Thyroid gland (tissue), 4 donors: ENCODE data around the gene COL6A2. TPM values are rescaled to one million over a fixed set of nuclear protein-coding genes. Genes with fewer than 3 reads are reported as not detected.
"Not testable (repeated sequence)": the region's sequence is repeated elsewhere in the genome, so short reads cannot be mapped to it uniquely, and the experiment has no call there.

ENCODE experiments used
- DNase-seq, 2 donors: peaks; one replicate each; pipeline ENCODE4 v3.0.0-alpha.2; 2019
- H3K27ac ChIP-seq, 3 donors: fragments of 200-600 bp; sonication (generic); 1 replicate in 2 of 3; 2 replicates in 1 of 3; pipeline ENCODE4 v1.5.1; 2016 to 2019; ENCODE audit warnings: mild to moderate bottlenecking in 1 of 3, moderate library complexity in 1 of 3
- H3K27me3 ChIP-seq: fragments of 200-600 bp; sonication (generic); one replicate; pipeline ENCODE4 v1.5.1; 2019
- H3K36me3 ChIP-seq, 2 donors: fragments of 200-600 bp; sonication (generic); one replicate each; pipeline ENCODE4 v1.5.1; 2016 to 2019
- H3K4me1 ChIP-seq, 2 donors: fragments of 200-600 bp; sonication (generic); one replicate each; pipeline ENCODE4 v1.5.1; 2017 to 2019
- H3K4me3 ChIP-seq, 3 donors: fragments of 200-600 bp; sonication (generic); replicated peaks in 1 of 3; 1 replicate in 2 of 3; 2 replicates in 1 of 3; pipeline ENCODE4 v1.5.1; 2016; ENCODE audit warnings: mild to moderate bottlenecking in 1 of 3
- H3K9me3 ChIP-seq: fragments of 200-600 bp; sonication (generic); one replicate; pipeline ENCODE4 v1.5.1; 2017
- CTCF ChIP-seq, 6 experiments: fragments of 200-600 bp in 3 of 6; fragments of 450-650 bp in 3 of 6; sonication (generic) in 3 of 6; IDR thresholded peaks; one replicate each; pipeline ENCODE4 v1.5.1; 2016 to 2019; ENCODE audit warnings: antibody characterized with exemption in 6 of 6, mild to moderate bottlenecking in 2 of 6, inconsistent platforms in 1 of 6, moderate library complexity in 1 of 6
- POLR2A ChIP-seq, 2 donors: fragments of 450-650 bp; IDR thresholded peaks; one replicate each; pipeline ENCODE4 v1.6.1; 2017; ENCODE audit warnings: antibody characterized with exemption in 2 of 2, mild to moderate bottlenecking in 2 of 2, moderate library complexity in 1 of 2
- WGBS, 2 donors: methylation state at CpG; one replicate each; pipeline ENCODE4 v1.1.5; 2017; 5-methylcytosine and 5-hydroxymethylcytosine counted together
- intact Hi-C: fragments of 100-400 bp; cut with DNase I; formaldehyde crosslinking; loops from one replicate; pipeline ENCODE4 v1.15.1; 2023
- small RNA-seq: library from RNA; depleted of rRNA; stranded (forward); fragments of <200 nt; gene quantifications from one replicate; pipeline ENCODE3, GENCODE V24; 2016
- total RNA-seq, 4 donors: library from RNA; depleted of rRNA; stranded (reverse); fragments of >200 nt; gene quantifications; one replicate each; pipeline ENCODE4 v1.2.3, GENCODE V29; 2016

Gene COL6A2
- total RNA-seq, 4 donors from 2014 or later: 79.4 to 191 (median 172) TPM

GRCh38 chr21:46171996-46172862 lies 74.3 kb downstream of the COL6A2 start:
- TF ChIP-seq CTCF (IDR thresholded peaks at IDR 0.05) (no peak), POLR2A (IDR thresholded peaks at IDR 0.05) (no peak)
- Histone ChIP-seq H3K27me3 (no peaks in the 10 kb centered on the region), H3K4me1 (no peaks in the 10 kb centered on the region), H3K4me3 (no peak overlapping the region), H3K27ac (no peak overlapping the region), H3K36me3 (no peaks in the 10 kb centered on the region), H3K9me3 (no peaks in the 10 kb centered on the region)
- intact Hi-C loops: no loop called here
- 85 to 87% methylated on average over 21 of the region's 21 CpGs for WGBS, 2 donors
- DNase-seq: no peak

- intact Hi-C loops: no loop called here
- no peak overlapping the region for H3K4me3 ChIP-seq
- 70 to 87% methylated on average over 4 to 5 of the region's 6 CpGs for WGBS, 2 donors
- no peak overlapping the region for H3K27ac ChIP-seq
- H3K4me1 ChIP-seq: no peaks in the 10 kb centered on the region
- DNase-seq: no peak
- no peaks in the 10 kb centered on the region for H3K36me3 ChIP-seq
- TF ChIP-seq CTCF (IDR thresholded peaks at IDR 0.05): no peak
- TF ChIP-seq POLR2A (IDR thresholded peaks at IDR 0.05): no peak
- no peaks in the 10 kb centered on the region for H3K27me3 ChIP-seq
- no peaks in the 10 kb centered on the region for H3K9me3 ChIP-seq
These were observed 75.1 kb downstream of the COL6A2 start for GRCh38 chr21:46172863-46173528.

- intact Hi-C loops: no loop called here
- Histone ChIP-seq H3K27me3 (no peaks in the 10 kb centered on the region), H3K4me3 (no peak overlapping the region), H3K4me1 (no peaks in the 10 kb centered on the region), H3K27ac (no peak overlapping the region), H3K9me3 (no peaks in the 10 kb centered on the region), H3K36me3 (no peaks in the 10 kb centered on the region)
- WGBS, 2 donors: 100% methylated on average over 1 of the region's 1 CpG
- DNase-seq: no peak
- TF ChIP-seq CTCF (IDR thresholded peaks at IDR 0.05) (no peak), POLR2A (IDR thresholded peaks at IDR 0.05) (no peak)
These were observed 75.7 kb downstream of the COL6A2 start for GRCh38 chr21:46173573-46173972.

GRCh38 chr21:46176443-46177129 lies 78.7 kb downstream of the COL6A2 start:
- H3K4me1 ChIP-seq, H3K27ac ChIP-seq, H3K9me3 ChIP-seq, H3K4me3 ChIP-seq, DNase-seq, H3K36me3 ChIP-seq, intact Hi-C loops, H3K27me3 ChIP-seq: not testable (repeated sequence)
- 96 to 97% methylated on average over 3 of the region's 3 CpGs for WGBS, 2 donors

GRCh38 chr21:46178961-46179360 lies 81.0 kb downstream of the COL6A2 start:
- H3K4me3 ChIP-seq: no peak overlapping the region
- H3K4me1 ChIP-seq: no peaks in the 10 kb centered on the region
- intact Hi-C loops: no loop called here
- TF ChIP-seq CTCF (IDR thresholded peaks at IDR 0.05): no peak
- no peak for TF ChIP-seq POLR2A (IDR thresholded peaks at IDR 0.05)
- no peaks in the 10 kb centered on the region for H3K36me3 ChIP-seq
- H3K27ac ChIP-seq: no peak overlapping the region
- no peak for DNase-seq
- no peaks in the 10 kb centered on the region for H3K9me3 ChIP-seq
- 87 to 88% methylated on average over 4 of the region's 4 CpGs for WGBS, 2 donors
- no peaks in the 10 kb centered on the region for H3K27me3 ChIP-seq

Small RNA genes within 50 kb of the gene (small RNA-seq; reads per million reads assigned to genes)
- not detected for gene PSMA6P3

Other genes starting within 250 kb of the COL6A2 start
- 100 to 1,000 TPM in 3 of 4 donors, 10 to 100 TPM in 1; 96.1 to 213 (median 162) TPM for gene COL6A1, start 116.3 kb upstream of the COL6A2 start, total RNA-seq
- gene FTCD, start 57.5 kb downstream of the COL6A2 start, total RNA-seq: 1 to 10 TPM in 1 of 4 donors, under 1 TPM in 2, not detected in 1; 0.78 to 1.2 (median 0.94) TPM
- 1 to 10 TPM; 3.5 to 9.0 (median 5.8) TPM for gene SPATC1L, start 86.3 kb downstream of the COL6A2 start, total RNA-seq
- 10 to 100 TPM; 31.4 to 57.7 (median 42.0) TPM for gene LSS, start 130.7 kb downstream of the COL6A2 start, total RNA-seq
- gene MCM3AP, start 187.5 kb downstream of the COL6A2 start, total RNA-seq: 100 to 1,000 TPM in 1 of 4 donors, 10 to 100 TPM in 3; 65.7 to 116 (median 81.0) TPM
- gene YBEY, start 188.2 kb downstream of the COL6A2 start, total RNA-seq: 10 to 100 TPM; 12.6 to 25.4 (median 21.0) TPM
- gene C21orf58, start 225.8 kb downstream of the COL6A2 start, total RNA-seq: 1 to 10 TPM in 3 of 4 donors, under 1 TPM in 1; 0.89 to 2.2 (median 1.7) TPM
- gene PCNT, start 226.0 kb downstream of the COL6A2 start, total RNA-seq: 10 to 100 TPM; 23.9 to 36.6 (median 33.2) TPM